ENCODE data around the gene FERMT3.

FERMT3 gene

GRCh38 chr11:64224891-64225607 lies 18.5 kb downstream of the FERMT3 start:
- Histone ChIP-seq H3K27ac (ENCODE audit: low read length) (no peak overlapping the region), H3K9ac (ENCODE audit: low read length) (no peak overlapping the region), H3K27me3 (ENCODE audit: control insufficient read depth, insufficient read depth, low read length) (no peaks in the 10 kb centered on the region), H3K4me1 (ENCODE audit: control insufficient read depth, low read depth, low read length) (no peaks in the 10 kb centered on the region), H3K4me3 (ENCODE audit: low read length) (peak overlapping the region; percentile 70), H3K9me3 (ENCODE audit: control insufficient read depth, low read depth, low read length) (no peaks in the 10 kb centered on the region), H3K36me3 (ENCODE audit: control insufficient read depth, low read depth, low read length) (peaks cover 6% of the 10 kb centered on the region)

GRCh38 chr11:64225608-64226506 lies 19.3 kb downstream of the FERMT3 start, which contains the start of the genes NUDT22 and TRPT1:
Gene NUDT22, plus strand, starts transcription at chr11:64226274. Its CDS starts 379 bp downstream, at chr11:64226653.
Gene TRPT1, minus strand, starts transcription at chr11:64226186. Its CDS starts 326 bp downstream, at chr11:64225860.
- Histone ChIP-seq H3K27me3 (ENCODE audit: control insufficient read depth, insufficient read depth, low read length) (no peaks in the 10 kb centered on the region), H3K27ac (ENCODE audit: low read length) (no peak within 1 kb of the TSS), H3K4me3 (ENCODE audit: low read length) (peak within 1 kb of the TSS; percentile 70), H3K9me3 (ENCODE audit: control insufficient read depth, low read depth, low read length) (no peaks in the 10 kb centered on the region), H3K9ac (ENCODE audit: low read length) (peak within 1 kb of the TSS; percentile 66), H3K36me3 (ENCODE audit: control insufficient read depth, low read depth, low read length) (peaks cover under 1% of the 10 kb centered on the region), H3K4me1 (ENCODE audit: control insufficient read depth, low read depth, low read length) (peaks cover under 1% of the 10 kb centered on the region)

GRCh38 chr11:64226507-64227051 lies 20.1 kb downstream of the FERMT3 start:
- H3K4me1 ChIP-seq (ENCODE audit: control insufficient read depth, low read depth, low read length), result peaks cover 4% of the 10 kb centered on the region
- H3K27ac ChIP-seq (ENCODE audit: low read length), result no peak overlapping the region
- peaks cover 4% of the 10 kb centered on the region for H3K27me3 ChIP-seq (ENCODE audit: control insufficient read depth, insufficient read depth, low read length)
- H3K9ac ChIP-seq (ENCODE audit: low read length), result peak overlapping the region; percentile 52
- H3K4me3 ChIP-seq (ENCODE audit: low read length), result peak overlapping the region; percentile 70
- no peaks in the 10 kb centered on the region for H3K9me3 ChIP-seq (ENCODE audit: control insufficient read depth, low read depth, low read length)
- H3K36me3 ChIP-seq (ENCODE audit: control insufficient read depth, low read depth, low read length), result no peaks in the 10 kb centered on the region

GRCh38 chr11:64227405-64227956 lies 21.0 kb downstream of the FERMT3 start:
- H3K9me3 ChIP-seq (ENCODE audit: control insufficient read depth, low read depth, low read length), result no peaks in the 10 kb centered on the region
- peaks cover 4% of the 10 kb centered on the region for H3K4me1 ChIP-seq (ENCODE audit: control insufficient read depth, low read depth, low read length)
- no peak overlapping the region for H3K27ac ChIP-seq (ENCODE audit: low read length)
- peaks cover 9% of the 10 kb centered on the region for H3K27me3 ChIP-seq (ENCODE audit: control insufficient read depth, insufficient read depth, low read length)
- H3K4me3 ChIP-seq (ENCODE audit: low read length), result no peak overlapping the region
- H3K36me3 ChIP-seq (ENCODE audit: control insufficient read depth, low read depth, low read length), result no peaks in the 10 kb centered on the region
- no peak overlapping the region for H3K9ac ChIP-seq (ENCODE audit: low read length)

- Histone ChIP-seq H3K36me3 (ENCODE audit: control insufficient read depth, low read depth, low read length) (no peaks in the 10 kb centered on the region), H3K4me1 (ENCODE audit: control insufficient read depth, low read depth, low read length) (peaks cover 4% of the 10 kb centered on the region), H3K27me3 (ENCODE audit: control insufficient read depth, insufficient read depth, low read length) (peaks cover 24% of the 10 kb centered on the region), H3K9ac (ENCODE audit: low read length) (no peak overlapping the region), H3K9me3 (ENCODE audit: control insufficient read depth, low read depth, low read length) (no peaks in the 10 kb centered on the region), H3K4me3 (ENCODE audit: low read length) (no peak overlapping the region), H3K27ac (ENCODE audit: low read length) (no peak overlapping the region)
These were observed 22.7 kb downstream of the FERMT3 start for GRCh38 chr11:64229090-64229743.

GRCh38 chr11:64229744-64230170 lies 23.2 kb downstream of the FERMT3 start:
- Histone ChIP-seq H3K27ac (ENCODE audit: low read length) (no peak overlapping the region), H3K4me3 (ENCODE audit: low read length) (peak overlapping the region; percentile 73), H3K27me3 (ENCODE audit: control insufficient read depth, insufficient read depth, low read length) (peaks cover 24% of the 10 kb centered on the region), H3K4me1 (ENCODE audit: control insufficient read depth, low read depth, low read length) (peaks cover 4% of the 10 kb centered on the region), H3K9ac (ENCODE audit: low read length) (no peak overlapping the region), H3K36me3 (ENCODE audit: control insufficient read depth, low read depth, low read length) (no peaks in the 10 kb centered on the region), H3K9me3 (ENCODE audit: control insufficient read depth, low read depth, low read length) (no peaks in the 10 kb centered on the region)

GRCh38 chr11:64230171-64230984 lies 23.9 kb downstream of the FERMT3 start, which contains the start of gene DNAJC4:
Gene DNAJC4, plus strand, starts transcription at chr11:64230548. Its CDS starts 307 bp downstream, at chr11:64230855.
- Histone ChIP-seq H3K9ac (ENCODE audit: low read length) (peak within 1 kb of the TSS; percentile 47), H3K27ac (ENCODE audit: low read length) (no peak within 1 kb of the TSS), H3K4me1 (ENCODE audit: control insufficient read depth, low read depth, low read length) (peaks cover 4% of the 10 kb centered on the region), H3K9me3 (ENCODE audit: control insufficient read depth, low read depth, low read length) (no peaks in the 10 kb centered on the region), H3K36me3 (ENCODE audit: control insufficient read depth, low read depth, low read length) (no peaks in the 10 kb centered on the region), H3K4me3 (ENCODE audit: low read length) (peak within 1 kb of the TSS; percentile 73), H3K27me3 (ENCODE audit: control insufficient read depth, insufficient read depth, low read length) (peaks cover 28% of the 10 kb centered on the region)

- Histone ChIP-seq H3K27me3 (ENCODE audit: control insufficient read depth, insufficient read depth, low read length) (peaks cover 30% of the 10 kb centered on the region), H3K4me3 (ENCODE audit: low read length) (peak overlapping the region; percentile 73), H3K36me3 (ENCODE audit: control insufficient read depth, low read depth, low read length) (no peaks in the 10 kb centered on the region), H3K4me1 (ENCODE audit: control insufficient read depth, low read depth, low read length) (peaks cover 4% of the 10 kb centered on the region), H3K9me3 (ENCODE audit: control insufficient read depth, low read depth, low read length) (no peaks in the 10 kb centered on the region), H3K27ac (ENCODE audit: low read length) (no peak overlapping the region), H3K9ac (ENCODE audit: low read length) (peak overlapping the region; percentile 47)
These were observed 24.5 kb downstream of the FERMT3 start for GRCh38 chr11:64230985-64231365.

GRCh38 chr11:64231546-64231945 lies 25.0 kb downstream of the FERMT3 start:
- Histone ChIP-seq H3K9me3 (ENCODE audit: control insufficient read depth, low read depth, low read length) (no peaks in the 10 kb centered on the region), H3K9ac (ENCODE audit: low read length) (no peak overlapping the region), H3K27ac (ENCODE audit: low read length) (no peak overlapping the region), H3K36me3 (ENCODE audit: control insufficient read depth, low read depth, low read length) (no peaks in the 10 kb centered on the region), H3K27me3 (ENCODE audit: control insufficient read depth, insufficient read depth, low read length) (peaks cover 30% of the 10 kb centered on the region), H3K4me1 (ENCODE audit: control insufficient read depth, low read depth, low read length) (peaks cover 4% of the 10 kb centered on the region), H3K4me3 (ENCODE audit: low read length) (no peak overlapping the region)

GRCh38 chr11:64232182-64232966 lies 25.9 kb downstream of the FERMT3 start:
- H3K27ac ChIP-seq (ENCODE audit: low read length), result no peak overlapping the region
- no peaks in the 10 kb centered on the region for H3K36me3 ChIP-seq (ENCODE audit: control insufficient read depth, low read depth, low read length)
- peaks cover 4% of the 10 kb centered on the region for H3K4me1 ChIP-seq (ENCODE audit: control insufficient read depth, low read depth, low read length)
- no peak overlapping the region for H3K9ac ChIP-seq (ENCODE audit: low read length)
- H3K27me3 ChIP-seq (ENCODE audit: control insufficient read depth, insufficient read depth, low read length), result peaks cover 30% of the 10 kb centered on the region
- H3K4me3 ChIP-seq (ENCODE audit: low read length), result no peak overlapping the region
- H3K9me3 ChIP-seq (ENCODE audit: control insufficient read depth, low read depth, low read length), result no peaks in the 10 kb centered on the region
